ENCODE data around the gene C4B.

DNA sequence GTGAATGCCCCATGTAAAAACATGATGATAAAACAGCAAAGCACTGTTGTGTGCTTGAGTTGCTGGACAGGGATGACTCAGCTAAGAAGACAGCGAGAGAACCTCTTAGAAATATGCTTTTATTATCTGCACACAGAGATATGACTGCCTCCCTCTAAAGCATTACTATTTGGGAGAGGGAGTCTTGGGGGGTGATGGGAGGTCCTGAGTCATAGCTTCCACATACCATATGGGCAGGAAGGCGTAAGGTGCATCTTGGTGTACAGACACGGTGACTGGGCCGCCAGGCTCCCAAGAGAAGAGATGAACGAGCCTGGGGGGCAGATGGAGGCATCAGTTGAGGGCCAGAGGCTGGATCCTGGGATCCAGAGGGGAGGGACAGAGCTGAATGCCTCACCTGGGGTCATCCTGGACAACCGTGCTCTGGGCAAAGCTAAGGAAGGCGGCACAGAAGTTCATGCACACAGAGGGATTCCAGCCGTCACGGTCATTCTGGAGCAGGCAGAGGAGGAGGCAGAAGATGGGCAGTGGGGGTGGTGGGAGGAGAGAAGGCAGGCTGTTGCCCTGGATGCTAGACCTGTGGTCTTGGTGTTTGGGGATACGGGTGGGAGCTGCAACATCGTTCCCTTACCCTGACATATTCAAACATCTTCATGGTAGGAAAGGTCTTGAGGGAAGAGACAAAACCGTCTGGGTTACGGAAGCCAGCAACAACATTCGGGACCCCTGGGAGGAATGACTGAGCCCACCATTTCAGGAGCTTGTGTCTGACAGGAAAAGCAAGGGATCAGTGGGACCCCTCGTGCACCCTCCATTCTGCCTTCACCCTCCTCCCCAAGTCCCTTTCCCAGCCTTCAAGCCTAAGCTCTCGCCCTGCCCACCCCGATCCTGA, 44.6 kb upstream of the C4B start:
- TF ChIP-seq CTCF (IDR thresholded peaks at IDR 0.05; ENCODE audit: borderline replicate concordance, extremely low read depth, low read length, poor library complexity, severe bottlenecking) (no peak), EZH2 (IDR thresholded peaks at IDR 0.05; ENCODE audit: borderline replicate concordance, low read depth, low read length, severe bottlenecking) (no peak)
